ENCODE measurements around the gene ZNF346.

- no peak for TF ChIP-seq CTCF (IDR thresholded peaks at IDR 0.05; ENCODE audit: poor library complexity)
- no peak for TF ChIP-seq EZH2 (IDR thresholded peaks at IDR 0.05; ENCODE audit: borderline replicate concordance)
Observed at GRCh38 chr5:177100714-177101121, 78.2 kb downstream of the ZNF346 start.
